ENCODE results near the gene MAP3K12. TPM values are rescaled to one million over a fixed set of nuclear protein-coding genes. Genes with fewer than 3 reads are reported as not detected.
A peak's percentile ranks its signal among the peaks of the same experiment; 100 is the strongest.

MAP3K12 gene
- total and polyA plus RNA-seq, 7 donors: 1.9 to 3.1 (median 2.4) TPM

DNA sequence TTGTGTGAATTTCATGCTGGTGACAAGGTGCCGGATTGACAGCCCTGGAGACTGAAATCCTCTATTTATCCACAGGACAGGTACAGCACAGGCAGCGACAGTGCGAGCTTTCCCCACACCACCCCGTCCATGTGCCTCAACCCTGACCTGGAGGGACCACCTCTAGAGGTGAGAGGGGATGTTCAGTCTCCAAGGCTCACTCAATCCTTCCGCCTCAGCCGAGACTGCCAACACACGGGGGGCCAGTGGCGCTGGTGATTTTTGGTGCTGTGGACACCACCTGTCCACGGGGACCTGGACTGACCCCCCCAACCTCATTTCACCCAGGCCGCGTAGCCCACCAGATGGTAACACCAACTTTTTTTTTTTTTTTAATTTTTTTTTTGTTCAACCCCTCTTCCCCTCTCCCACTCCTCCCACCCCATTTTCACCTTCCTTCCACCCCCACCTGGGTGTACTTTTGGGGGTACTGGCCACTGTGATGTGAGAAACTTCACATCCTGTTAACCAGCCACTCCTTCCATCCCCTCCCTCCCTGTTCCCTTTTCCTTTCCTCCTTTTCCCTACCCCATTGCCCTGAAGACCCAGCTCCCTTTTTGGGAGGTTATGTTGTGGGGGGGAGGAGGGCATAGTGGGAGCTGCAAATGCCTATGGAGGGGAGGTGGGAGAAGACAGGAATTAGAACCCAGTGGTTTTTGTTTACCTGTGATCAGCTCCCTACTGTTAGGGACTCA lies 34.4 kb downstream of the MAP3K12 start:
- H3K4me1 ChIP-seq: peaks cover 93% of the 10 kb centered on the region
- intact Hi-C loops (cut with DNase I): no loop called here

DNA sequence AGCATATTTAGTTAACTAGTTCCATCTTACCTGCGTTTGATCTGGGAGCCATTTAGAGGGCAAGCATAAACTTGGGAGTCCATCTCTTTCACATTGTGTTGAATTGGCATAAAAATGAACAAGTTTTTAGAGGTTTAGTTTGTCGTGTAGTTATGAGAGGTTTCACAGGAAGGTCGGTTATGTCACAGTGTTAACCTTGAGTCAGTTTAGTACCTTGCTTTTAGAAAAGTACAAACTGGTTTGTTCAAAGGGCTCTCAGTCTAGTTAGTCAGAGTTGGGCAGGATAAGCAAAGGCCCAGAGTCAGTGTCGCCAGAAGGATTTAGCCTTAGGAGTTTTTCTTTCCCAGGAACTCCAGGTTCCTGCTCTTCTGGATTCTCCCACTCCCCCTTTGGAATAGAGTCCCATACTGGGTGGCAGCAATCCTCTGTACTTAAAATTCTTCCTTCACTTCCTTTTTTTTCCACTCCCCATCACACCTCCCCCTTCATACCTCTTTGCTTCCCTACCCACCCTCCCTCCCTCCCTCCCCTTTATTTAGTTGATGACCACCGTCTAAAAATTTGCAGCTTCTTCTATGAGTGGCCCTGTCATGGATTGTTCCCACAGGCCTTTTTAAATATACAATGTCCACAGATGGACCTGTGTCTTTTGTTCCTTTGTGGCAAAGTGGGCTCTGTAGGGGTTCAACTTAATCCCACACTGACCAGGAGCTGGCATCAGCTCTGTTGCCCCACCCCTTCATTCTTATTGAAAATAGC lies 35.3 kb downstream of the MAP3K12 start:
- H3K27ac ChIP-seq: peak overlapping the region; percentile 66
- H3K27me3 ChIP-seq (ENCODE audit: insufficient read depth in 3 of 3, low read length in 2 of 3): no peaks in the 10 kb centered on the region
- no peak overlapping the region for H3K4me3 ChIP-seq
- ATAC-seq (no peak), DNase-seq (no peak)
- peaks cover 96% of the 10 kb centered on the region for H3K4me1 ChIP-seq
- no peaks in the 10 kb centered on the region for H3K9me3 ChIP-seq
- intact Hi-C loops (cut with DNase I): no loop called here
- 36 to 54% (median 40%) methylated on average over 5 of the region's 5 CpGs for WGBS, 3 donors
- TF ChIP-seq, protein P1, sequence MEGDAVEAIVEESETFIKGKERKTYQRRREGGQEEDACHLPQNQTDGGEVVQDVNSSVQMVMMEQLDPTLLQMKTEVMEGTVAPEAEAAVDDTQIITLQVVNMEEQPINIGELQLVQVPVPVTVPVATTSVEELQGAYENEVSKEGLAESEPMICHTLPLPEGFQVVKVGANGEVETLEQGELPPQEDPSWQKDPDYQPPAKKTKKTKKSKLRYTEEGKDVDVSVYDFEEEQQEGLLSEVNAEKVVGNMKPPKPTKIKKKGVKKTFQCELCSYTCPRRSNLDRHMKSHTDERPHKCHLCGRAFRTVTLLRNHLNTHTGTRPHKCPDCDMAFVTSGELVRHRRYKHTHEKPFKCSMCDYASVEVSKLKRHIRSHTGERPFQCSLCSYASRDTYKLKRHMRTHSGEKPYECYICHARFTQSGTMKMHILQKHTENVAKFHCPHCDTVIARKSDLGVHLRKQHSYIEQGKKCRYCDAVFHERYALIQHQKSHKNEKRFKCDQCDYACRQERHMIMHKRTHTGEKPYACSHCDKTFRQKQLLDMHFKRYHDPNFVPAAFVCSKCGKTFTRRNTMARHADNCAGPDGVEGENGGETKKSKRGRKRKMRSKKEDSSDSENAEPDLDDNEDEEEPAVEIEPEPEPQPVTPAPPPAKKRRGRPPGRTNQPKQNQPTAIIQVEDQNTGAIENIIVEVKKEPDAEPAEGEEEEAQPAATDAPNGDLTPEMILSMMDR (IDR thresholded peaks at IDR 0.05): no peak
- H3K36me3 ChIP-seq (ENCODE audit: insufficient read depth in 1 of 2, low read depth in 1 of 2): peaks cover 54 to 100% of the 10 kb centered on the region in 2 donors

More for the DNA sequence above, 34.4 kb downstream of the MAP3K12 start:
- H3K9me3 ChIP-seq: no peaks in the 10 kb centered on the region
- no peaks in the 10 kb centered on the region for H3K27me3 ChIP-seq (ENCODE audit: insufficient read depth in 3 of 3, low read length in 2 of 3)
- no peak overlapping the region for H3K4me3 ChIP-seq
- DNase-seq: no peak
- 74 to 76% (median 74%) methylated on average over 11 of the region's 11 CpGs for WGBS, 3 donors
- TF ChIP-seq, protein P1 (IDR thresholded peaks at IDR 0.05): no peak
- H3K36me3 ChIP-seq (ENCODE audit: insufficient read depth in 1 of 2, low read depth in 1 of 2): peaks cover 55 to 100% of the 10 kb centered on the region in 2 donors
- peak overlapping the region; percentile 66 for H3K27ac ChIP-seq
- no peak for ATAC-seq

DNA sequence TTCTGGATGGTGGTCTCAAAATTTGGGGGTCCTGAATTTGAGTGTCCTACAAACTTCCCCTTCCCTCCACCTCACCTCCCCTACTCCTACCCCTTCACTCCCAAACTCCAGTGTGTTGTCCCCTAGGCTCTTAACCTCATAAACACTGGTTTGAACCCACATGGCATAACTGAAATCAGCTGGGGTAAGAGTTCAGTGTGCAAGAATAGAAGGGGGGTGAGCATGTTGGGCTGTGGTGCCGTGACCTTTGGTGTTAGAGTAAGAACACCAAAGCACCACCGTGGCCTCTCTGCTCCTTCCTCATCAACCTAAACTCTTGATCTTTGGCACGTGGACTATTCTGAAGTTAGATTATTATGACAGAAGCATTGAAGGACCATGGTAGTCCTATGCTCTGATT lies 36.3 kb downstream of the MAP3K12 start:
- peak overlapping the region; percentile 66 for H3K27ac ChIP-seq
- H3K9me3 ChIP-seq: no peaks in the 10 kb centered on the region
- ATAC-seq: no peak
- H3K4me1 ChIP-seq: peaks cover 91% of the 10 kb centered on the region
- TF ChIP-seq, protein P1 (IDR thresholded peaks at IDR 0.05): no peak
- no peaks in the 10 kb centered on the region for H3K27me3 ChIP-seq (ENCODE audit: insufficient read depth in 3 of 3, low read length in 2 of 3)
- intact Hi-C loops (cut with DNase I): no loop called here
- DNase-seq: no peak
- 28 to 41% (median 40%) methylated on average over 3 of the region's 3 CpGs for WGBS, 3 donors
- no peak overlapping the region for H3K4me3 ChIP-seq
- peaks cover 52 to 100% of the 10 kb centered on the region in 2 donors for H3K36me3 ChIP-seq (ENCODE audit: insufficient read depth in 1 of 2, low read depth in 1 of 2)

DNA sequence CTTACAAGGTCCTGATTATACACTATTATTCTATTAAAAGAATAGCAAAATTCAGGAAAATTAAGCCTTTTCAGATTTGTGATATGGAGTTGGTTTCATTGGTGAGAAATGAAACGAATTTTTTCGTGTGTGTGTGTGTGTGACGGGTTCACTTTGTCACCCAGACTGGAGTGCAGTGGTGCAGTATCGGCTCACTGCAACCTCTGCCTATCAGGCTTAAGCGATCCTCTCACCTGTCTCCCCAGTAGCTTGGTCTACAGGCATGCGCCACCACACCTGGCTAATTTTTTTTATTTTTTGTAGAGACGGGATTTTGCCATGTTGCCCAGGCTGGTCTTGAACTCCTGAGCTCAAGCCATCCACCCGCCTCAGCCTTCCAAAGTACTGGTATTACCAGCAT lies 37.7 kb downstream of the MAP3K12 start:
- Histone ChIP-seq H3K27ac (peak overlapping the region; percentile 64), H3K4me3 (peak overlapping the region; percentile 2), H3K9me3 (no peaks in the 10 kb centered on the region), H3K4me1 (peaks cover 88% of the 10 kb centered on the region), H3K27me3 (ENCODE audit: insufficient read depth in 3 of 3, low read length in 2 of 3) (no peaks in the 10 kb centered on the region), H3K36me3 (ENCODE audit: insufficient read depth in 1 of 2, low read depth in 1 of 2) (peaks cover 45 to 100% of the 10 kb centered on the region in 2 donors)
- WGBS, 3 donors: 45 to 68% (median 50%) methylated on average over 8 of the region's 8 CpGs
- TF ChIP-seq, protein P1 (IDR thresholded peaks at IDR 0.05): no peak
- intact Hi-C loops (cut with DNase I): no loop called here
- DNase-seq (no peak), ATAC-seq (no peak)
